Hepatocyte (in vitro differentiated cells): ENCODE results near the gene NOS1. TPM values are rescaled to one million over a fixed set of nuclear protein-coding genes. Genes with fewer than 3 reads are reported as not detected.

Experiments
- DNase-seq: peaks from one replicate; pipeline ENCODE4 v3.0.0-alpha.2; 2016; ENCODE audit warnings: low spot score
- H2AFZ ChIP-seq: fragments of 200-600 bp; sonication (generic); 2 replicates; pipeline ENCODE4 v1.6.0; 2016; ENCODE audit warnings: antibody characterized with exemption, mild to moderate bottlenecking
- H3K27ac ChIP-seq: fragments of 200-600 bp; sonication (generic); 2 replicates; pipeline ENCODE4 v1.5.1; 2016; ENCODE audit warnings: mild to moderate bottlenecking
- H3K27me3 ChIP-seq: fragments of 200-600 bp; sonication (generic); 2 replicates; pipeline ENCODE4 v1.6.1; 2016
- H3K36me3 ChIP-seq: fragments of 200-600 bp; sonication (generic); replicated peaks from 2 replicates; pipeline ENCODE4 v1.5.1; 2016; ENCODE audit warnings: low read depth; ENCODE audit not compliant: insufficient read depth
- H3K4me1 ChIP-seq: fragments of 200-600 bp; sonication (generic); 2 replicates; pipeline ENCODE4 v1.5.1; 2016; ENCODE audit warnings: mild to moderate bottlenecking, moderate library complexity; ENCODE audit not compliant: insufficient read depth
- H3K4me2 ChIP-seq: fragments of 200-600 bp; sonication (generic); 2 replicates; pipeline ENCODE4 v1.6.0; 2016
- H3K4me3 ChIP-seq: fragments of 200-600 bp; sonication (generic); 2 replicates; pipeline ENCODE4 v1.5.1; 2016; ENCODE audit warnings: mild to moderate bottlenecking
- H3K79me2 ChIP-seq: fragments of 200-600 bp; sonication (generic); 2 replicates; pipeline ENCODE4 v1.6.0; 2017; ENCODE audit warnings: mild to moderate bottlenecking
- H3K9me2 ChIP-seq: fragments of 200-600 bp; sonication (generic); replicated peaks from 2 replicates; pipeline ENCODE4 v1.6.0; 2017; ENCODE audit warnings: mild to moderate bottlenecking; ENCODE audit not compliant: insufficient read depth
- H3K9me3 ChIP-seq: fragments of 200-600 bp; sonication (generic); 2 replicates; pipeline ENCODE4 v1.5.1; 2016; ENCODE audit warnings: low read depth, mild to moderate bottlenecking
- H4K20me1 ChIP-seq: fragments of 200-600 bp; sonication (generic); 2 replicates; pipeline ENCODE4 v1.6.0; 2016; ENCODE audit warnings: mild to moderate bottlenecking; ENCODE audit not compliant: insufficient read depth, poor library complexity, severe bottlenecking
- CTCF ChIP-seq: fragments of 200-600 bp; sonication (generic); IDR thresholded peaks from 2 replicates; pipeline ENCODE4 v1.5.1; 2016; ENCODE audit warnings: antibody characterized with exemption, mild to moderate bottlenecking; ENCODE audit not compliant: poor library complexity
- EZH2 ChIP-seq: fragments of 200-600 bp; sonication (generic); IDR thresholded peaks from 2 replicates; pipeline ENCODE4 v1.6.1; 2016; ENCODE audit warnings: antibody characterized with exemption, mild to moderate bottlenecking, borderline replicate concordance
- EZH2phosphoT487 ChIP-seq: fragments of 200-600 bp; sonication (generic); IDR thresholded peaks from one replicate; pipeline ENCODE4 v1.6.1; 2018; ENCODE audit warnings: antibody characterized with exemption, mild to moderate bottlenecking, low read depth, moderate library complexity; ENCODE audit not compliant: unreplicated experiment, severe bottlenecking
- WGBS: methylation state at CpG from one replicate; pipeline ENCODE4 v1.1.6; 2016; ENCODE audit warnings: low lambda C conversion rate; ENCODE audit errors: missing lambda C conversion rate; 5-methylcytosine and 5-hydroxymethylcytosine counted together
- polyA plus RNA-seq: library from polyadenylated mRNA; unstranded; fragments of >200 nt; fragmentation: Nextera tagmentation; extraction: Ambion mirVana; gene quantifications from 2 replicates; pipeline ENCODE4 v1.2.1, GENCODE V29; 2016
- total RNA-seq: library from RNA; depleted of rRNA; stranded (reverse); fragments of >200 nt; gene quantifications from 2 replicates; pipeline ENCODE4 v1.2.3, GENCODE V29; 2014

Gene NOS1
- total and polyA plus RNA-seq, 2 experiments from 2014 or later = not detected

GRCh38 chr12:117334855-117335587, 26.4 kb downstream of the NOS1 start:
- 63% methylated on average over 21 of the region's 21 CpGs for WGBS
- H3K4me3 ChIP-seq = no peak overlapping the region
- DNase-seq = no peak
- no peaks in the 10 kb centered on the region for H3K79me2 ChIP-seq
- peaks cover 4% of the 10 kb centered on the region for H3K27me3 ChIP-seq
- no peak for TF ChIP-seq CTCF
- H3K9me2 ChIP-seq = no peaks in the 10 kb centered on the region
- no peaks in the 10 kb centered on the region for H4K20me1 ChIP-seq
- no peaks in the 10 kb centered on the region for H3K9me3 ChIP-seq
- H2AFZ ChIP-seq = no peak overlapping the region
- H3K4me1 ChIP-seq = no peaks in the 10 kb centered on the region
- no peak overlapping the region for H3K27ac ChIP-seq
- no peaks in the 10 kb centered on the region for H3K36me3 ChIP-seq
- H3K4me2 ChIP-seq = peak overlapping the region; percentile 59

GRCh38 chr12:117334051-117334450, 27.4 kb downstream of the NOS1 start:
- no peaks in the 10 kb centered on the region for H3K79me2 ChIP-seq
- H3K4me2 ChIP-seq = peak overlapping the region; percentile 59
- DNase-seq = no peak
- no peaks in the 10 kb centered on the region for H3K9me2 ChIP-seq
- H4K20me1 ChIP-seq = no peaks in the 10 kb centered on the region
- WGBS = 46% methylated on average over 3 of the region's 3 CpGs
- TF ChIP-seq EZH2 (no peak), EZH2phosphoT487 (no peak), CTCF (no peak)
- H3K4me3 ChIP-seq = no peak overlapping the region
- no peak overlapping the region for H2AFZ ChIP-seq
- no peaks in the 10 kb centered on the region for H3K4me1 ChIP-seq
- H3K27me3 ChIP-seq = peaks cover 4% of the 10 kb centered on the region
- no peaks in the 10 kb centered on the region for H3K9me3 ChIP-seq
- H3K36me3 ChIP-seq = no peaks in the 10 kb centered on the region
- H3K27ac ChIP-seq = no peak overlapping the region

GRCh38 chr12:117333331-117333881, 28.0 kb downstream of the NOS1 start:
- Histone ChIP-seq H3K9me2 (no peaks in the 10 kb centered on the region), H3K9me3 (no peaks in the 10 kb centered on the region), H3K4me1 (no peaks in the 10 kb centered on the region), H4K20me1 (no peaks in the 10 kb centered on the region), H3K27ac (no peak overlapping the region), H2AFZ (no peak overlapping the region), H3K27me3 (peaks cover 4% of the 10 kb centered on the region), H3K79me2 (no peaks in the 10 kb centered on the region), H3K36me3 (no peaks in the 10 kb centered on the region), H3K4me2 (no peak overlapping the region), H3K4me3 (no peak overlapping the region)
- 75% methylated on average over 13 of the region's 13 CpGs for WGBS
- no peak for TF ChIP-seq EZH2
- DNase-seq = no peak

GRCh38 chr12:117331691-117332090, 29.7 kb downstream of the NOS1 start:
- 74% methylated on average over 5 of the region's 5 CpGs for WGBS
- no peaks in the 10 kb centered on the region for H3K9me2 ChIP-seq
- H3K36me3 ChIP-seq = no peaks in the 10 kb centered on the region
- H4K20me1 ChIP-seq = no peaks in the 10 kb centered on the region
- H3K27ac ChIP-seq = no peak overlapping the region
- no peak overlapping the region for H3K4me3 ChIP-seq
- no peak overlapping the region for H2AFZ ChIP-seq
- H3K4me1 ChIP-seq = no peaks in the 10 kb centered on the region
- peaks cover 4% of the 10 kb centered on the region for H3K27me3 ChIP-seq
- H3K9me3 ChIP-seq = no peaks in the 10 kb centered on the region
- H3K4me2 ChIP-seq = no peak overlapping the region
- DNase-seq = no peak
- TF ChIP-seq EZH2 (no peak), CTCF (no peak), EZH2phosphoT487 (no peak)
- no peaks in the 10 kb centered on the region for H3K79me2 ChIP-seq
